ENCODE results near the gene HES6. TPM values are rescaled to one million over a fixed set of nuclear protein-coding genes. Genes with fewer than 3 reads are reported as not detected.

HES6 gene
- total RNA-seq, 4 donors from 2014 or later = 15.0 to 94.5 (median 31.7) TPM

GRCh38 chr2:238280083-238280825 lies 40.4 kb upstream of the HES6 start:
- TF ChIP-seq POLR2AphosphoS5 (IDR thresholded peaks at IDR 0.05) (peak in 1 of 3 donors; percentile 4), CTCF (IDR thresholded peaks at IDR 0.05) (no peak)
- H3K36me3 ChIP-seq = peaks cover 0 to 20% (median 5%) of the 10 kb centered on the region in 4 donors
- 66 to 75% methylated on average over 5 to 12 of the region's 12 CpGs for WGBS, 2 donors (ENCODE audit: low coverage in 1 of 2)
- intact Hi-C loops (cut with DNase I; ENCODE audit: low total_unique reads) = no loop called here
- H3K4me1 ChIP-seq = peaks cover 13 to 60% (median 32%) of the 10 kb centered on the region in 4 donors
- no peak overlapping the region for H3K4me3 ChIP-seq
- DNase-seq = peak; percentile 40
- no peaks in the 10 kb centered on the region for H3K27me3 ChIP-seq
- in situ Hi-C loops (cut with MboI; ENCODE audit: low pct_ligation_motif_present in 1 of 4, low pct_unique_long_range_greater_than_20kb in 1 of 4, low sequenced_read_pairs in 3 of 4) = no loop called here
- peak overlapping the region; percentile 44 to 71 (median 56) for H3K27ac ChIP-seq
- H3K9me3 ChIP-seq = no peaks in the 10 kb centered on the region

- TF ChIP-seq CTCF (IDR thresholded peaks at IDR 0.05) (no peak), POLR2AphosphoS5 (IDR thresholded peaks at IDR 0.05) (no peak), POLR2A (IDR thresholded peaks at IDR 0.05) (no peak), EP300 (IDR thresholded peaks at IDR 0.05; ENCODE audit: low read depth) (no peak)
- H3K36me3 ChIP-seq = peaks cover 0 to 20% (median 9%) of the 10 kb centered on the region in 4 donors
These were observed 39.5 kb upstream of the HES6 start for GRCh38 chr2:238279324-238279682.

GRCh38 chr2:238278626-238279323 lies 38.9 kb upstream of the HES6 start:
- peaks cover 0 to 20% (median 9%) of the 10 kb centered on the region in 4 donors for H3K36me3 ChIP-seq
- in situ Hi-C loops (cut with MboI; ENCODE audit: low pct_ligation_motif_present in 1 of 4, low pct_unique_long_range_greater_than_20kb in 1 of 4, low sequenced_read_pairs in 3 of 4) = no loop called here
- no peaks in the 10 kb centered on the region for H3K27me3 ChIP-seq
- TF ChIP-seq EP300 (IDR thresholded peaks at IDR 0.05; ENCODE audit: low read depth) = no peak
- TF ChIP-seq POLR2AphosphoS5 (IDR thresholded peaks at IDR 0.05) = no peak
- no peak for TF ChIP-seq POLR2A (IDR thresholded peaks at IDR 0.05)
- no peak for TF ChIP-seq CTCF (IDR thresholded peaks at IDR 0.05)
- DNase-seq = no peak
- peaks cover under 1 to 59% (median 29%) of the 10 kb centered on the region in 4 donors for H3K4me1 ChIP-seq
- intact Hi-C loops (cut with DNase I; ENCODE audit: low total_unique reads) = no loop called here
- H3K27ac ChIP-seq = no peak overlapping the region
- WGBS, 2 donors (ENCODE audit: low coverage in 1 of 2) = 67 to 76% methylated on average over 1 to 9 of the region's 9 CpGs
- H3K9me3 ChIP-seq = no peaks in the 10 kb centered on the region
- H3K4me3 ChIP-seq = no peak overlapping the region

More at GRCh38 chr2:238279324-238279682, 39.5 kb upstream of the HES6 start:
- Histone ChIP-seq H3K4me1 (peaks cover 4 to 59% (median 31%) of the 10 kb centered on the region in 4 donors), H3K27ac (no peak overlapping the region), H3K27me3 (no peaks in the 10 kb centered on the region), H3K4me3 (no peak overlapping the region), H3K9me3 (no peaks in the 10 kb centered on the region)
- WGBS, 2 donors (ENCODE audit: low coverage in 1 of 2) = 94% methylated on average over 6 of the region's 6 CpGs; no CpG with 5 or more reads in 1 of the 2 donors
- no peak for DNase-seq
- intact Hi-C loops (cut with DNase I; ENCODE audit: low total_unique reads) (no loop called here), in situ Hi-C loops (cut with MboI; ENCODE audit: low pct_ligation_motif_present in 1 of 4, low pct_unique_long_range_greater_than_20kb in 1 of 4, low sequenced_read_pairs in 3 of 4) (no loop called here)

GRCh38 chr2:238277695-238278094 lies 37.9 kb upstream of the HES6 start:
- Histone ChIP-seq H3K4me3 (no peak overlapping the region), H3K27me3 (no peaks in the 10 kb centered on the region), H3K9me3 (no peaks in the 10 kb centered on the region), H3K4me1 (peaks cover 0 to 55% (median 31%) of the 10 kb centered on the region in 4 donors), H3K27ac (no peak overlapping the region), H3K36me3 (peaks cover 0 to 20% (median 9%) of the 10 kb centered on the region in 4 donors)
- no peak for DNase-seq
- WGBS, 2 donors (ENCODE audit: low coverage in 1 of 2) = 88% methylated on average over 4 to 15 of the region's 15 CpGs
- no peak for TF ChIP-seq POLR2A (IDR thresholded peaks at IDR 0.05)
- TF ChIP-seq EP300 (IDR thresholded peaks at IDR 0.05; ENCODE audit: low read depth) = no peak
- no peak for TF ChIP-seq POLR2AphosphoS5 (IDR thresholded peaks at IDR 0.05)
- no peak for TF ChIP-seq CTCF (IDR thresholded peaks at IDR 0.05)
- intact Hi-C loops (cut with DNase I; ENCODE audit: low total_unique reads) (no loop called here), in situ Hi-C loops (cut with MboI; ENCODE audit: low pct_ligation_motif_present in 1 of 4, low pct_unique_long_range_greater_than_20kb in 1 of 4, low sequenced_read_pairs in 3 of 4) (no loop called here)
